ENCODE data around the gene SPSB2. TPM values are rescaled to one million over a fixed set of nuclear protein-coding genes. Genes with fewer than 3 reads are reported as not detected.

Gene SPSB2
- polyA plus RNA-seq, 1 of the 3 experiments (the other 2 are of a cell fraction), result 16.9 TPM

GRCh38 chr12:6826734-6827436 lies 46.2 kb downstream of the SPSB2 start:
- POLR2A ChIA-PET, result interaction anchor here (1.0 to 7.0 kb wide), 5 partner anchors 10 to 100 kb away, joined by 3 to 46 read pairs (median 3); partner anchors contain the start of genes MLF2 and SPSB2
- Histone ChIP-seq H3F3A (replicated peaks; ENCODE audit: insufficient read depth) (peaks cover 8% of the 10 kb centered on the region), H3K4me3 (ENCODE audit: low read depth in 2 of 2, low read length in 1 of 2) (no peak overlapping the region), H3K4me1 (ENCODE audit: control insufficient read depth in 1 of 2, insufficient read depth in 2 of 2, low read depth in 1 of 2, low read length in 1 of 2) (peaks cover 17 to 54% of the 10 kb centered on the region in 2 experiments; a peak in 3 of 4 replicates), H4K20me1 (ENCODE audit: insufficient read depth) (0 out of 2 replicates have a peak, but pooled peaks cover 3% of the 10 kb centered on the region), H3K27ac (ENCODE audit: low read depth in 2 of 2, low read length in 1 of 2) (peak overlapping the region; percentile 26 to 93), H3K9me2 (no peaks in the 10 kb centered on the region), H3K27me3 (ENCODE audit: insufficient read depth) (no peaks in the 10 kb centered on the region), H3K9ac (no peak overlapping the region), H3K4me2 (peak overlapping the region; percentile 40), H3K36me3 (replicated peaks in 1 of 2; ENCODE audit: control insufficient read depth in 1 of 2, insufficient read depth in 2 of 2, low read length in 1 of 2) (peaks cover 6 to 16% of the 10 kb centered on the region in 2 experiments), H2AFZ (ENCODE audit: low read depth) (no peak overlapping the region), H3K9me3 (no peaks in the 10 kb centered on the region), H3K79me2 (ENCODE audit: insufficient read depth) (peaks cover 31% of the 10 kb centered on the region)
- CTCF ChIA-PET, result interaction anchor here (0.9 to 14.1 kb wide), 16 partner anchors 8 to 224 kb away, joined by 3 to 246 read pairs (median 14); partner anchors contain the start of genes CDCA3, GNB3, MLF2 and PTMS
- WGBS (ENCODE audit: low lambda C conversion rate), result 87% methylated on average over 12 of the region's 22 CpGs
- DNase-seq, result no peak
- TF ChIP-seq YY1 (IDR thresholded peaks at IDR 0.05; ENCODE audit: low read depth) (no peak), RXRA (IDR thresholded peaks at IDR 0.05; ENCODE audit: borderline replicate concordance, low read depth) (no peak), ZBTB33 (IDR thresholded peaks at IDR 0.05; ENCODE audit: borderline replicate concordance, low read depth) (no peak), RFX5 (IDR thresholded peaks at IDR 0.05; ENCODE audit: low read length) (no peak), PBX3 (IDR thresholded peaks at IDR 0.05) (no peak), USF2 (IDR thresholded peaks at IDR 0.05; ENCODE audit: borderline replicate concordance, low read depth, low read length) (no peak), POLR2AphosphoS5 (IDR thresholded peaks at IDR 0.05; ENCODE audit: low read depth, low read length) (no peak), ELF1 (IDR thresholded peaks at IDR 0.05) (no peak), EP300 (IDR thresholded peaks at IDR 0.05; ENCODE audit: borderline replicate concordance in 1 of 2, low read depth in 1 of 2, low read length in 1 of 2) (no peak), USF1 (IDR thresholded peaks at IDR 0.05; ENCODE audit: borderline replicate concordance, low read depth) (no peak), CTCF (IDR thresholded peaks at IDR 0.05) (no peak), FOSL2 (IDR thresholded peaks at IDR 0.05; ENCODE audit: borderline replicate concordance, low read depth) (no peak), EZH2phosphoT487 (IDR thresholded peaks at IDR 0.05; ENCODE audit: borderline replicate concordance, low read depth) (no peak), GABPA (IDR thresholded peaks at IDR 0.05; ENCODE audit: low read depth) (no peak), TEAD4 (IDR thresholded peaks at IDR 0.05; ENCODE audit: borderline replicate concordance, insufficient read depth) (no peak), SIN3A (IDR thresholded peaks at IDR 0.05; ENCODE audit: borderline replicate concordance, low read depth, low read length) (no peak), FOXJ3 (CRISPR knock-in tag; IDR thresholded peaks at IDR 0.05) (no peak)

All from SK-N-SH (cell line).